T-helper 2 cell (primary cell): Measurements from ENCODE around the gene UBTD2.
"Not testable (repeated sequence)": the region's sequence is repeated elsewhere in the genome, so short reads cannot be mapped to it uniquely, and the experiment has no call there.

ENCODE experiments used
- DNase-seq, 5 experiments: peaks; one replicate each; pipeline versions ENCODE4 v3.0.0 to v3.0.0-alpha.2; 2012 to 2022
- total RNA-seq, 2 donors: gene quantifications; one replicate each; lab custom pipeline; 2026; lab: John Stamatoyannopoulos, UW

UBTD2 gene
- 6.5 to 10.8 reads per million in 2 donors for total RNA-seq

GRCh38 chr5:172283020-172283861 lies at the start of gene UBTD2:
TSS of gene UBTD2 (minus strand) at chr5:172283764. CDS start at chr5:172283665, 99 bp downstream.
- DNase-seq: peak; percentile 45 to 84 (median 65)

GRCh38 chr5:172326901-172327300 lies 43.3 kb upstream of the UBTD2 start:
- DNase-seq: not testable (repeated sequence)

- no peak for DNase-seq
Measured at GRCh38 chr5:172325452-172325851, 41.9 kb upstream of the UBTD2 start.

GRCh38 chr5:172322028-172322965 lies 38.7 kb upstream of the UBTD2 start:
- DNase-seq: no peak

GRCh38 chr5:172321593-172321992 lies 38.0 kb upstream of the UBTD2 start:
- DNase-seq: no peak

- no peak for DNase-seq
Measured at GRCh38 chr5:172319708-172320441, 36.3 kb upstream of the UBTD2 start.

- DNase-seq: no peak
Measured at GRCh38 chr5:172315587-172316493, 32.3 kb upstream of the UBTD2 start.

- DNase-seq: no peak
Measured at GRCh38 chr5:172313915-172314314, 30.4 kb upstream of the UBTD2 start.

GRCh38 chr5:172312286-172312685 lies 28.7 kb upstream of the UBTD2 start:
- DNase-seq: no peak

- no peak for DNase-seq
Measured at GRCh38 chr5:172311605-172312004, 28.0 kb upstream of the UBTD2 start.

GRCh38 chr5:172311026-172311425 lies 27.5 kb upstream of the UBTD2 start:
- no peak for DNase-seq

- no peak for DNase-seq
Measured at GRCh38 chr5:172305380-172305779, 21.8 kb upstream of the UBTD2 start.

GRCh38 chr5:172303572-172304335 lies 20.2 kb upstream of the UBTD2 start:
- no peak for DNase-seq

- no peak for DNase-seq
Measured at GRCh38 chr5:172303162-172303561, 19.6 kb upstream of the UBTD2 start.

- DNase-seq: no peak
Measured at GRCh38 chr5:172302047-172302710, 18.6 kb upstream of the UBTD2 start.

GRCh38 chr5:172299916-172300439 lies 16.4 kb upstream of the UBTD2 start:
- DNase-seq: no peak

GRCh38 chr5:172294831-172295230 lies 11.3 kb upstream of the UBTD2 start:
- no peak for DNase-seq

GRCh38 chr5:172293745-172294342 lies 10.3 kb upstream of the UBTD2 start:
- no peak for DNase-seq

GRCh38 chr5:172293054-172293744 lies 9.6 kb upstream of the UBTD2 start:
- peak; percentile 16 to 83 (median 26) for DNase-seq
